A673 (cell line): ENCODE data around the gene TRIAP1. TPM values are rescaled to one million over a fixed set of nuclear protein-coding genes. Genes with fewer than 3 reads are reported as not detected.

Experiments used
- BruUV-seq: library from RNA; stranded (reverse); fragments of 400-500 nt; replicated peaks from 2 replicates; lab custom pipeline; 2021; lab: Mats Ljungman, UMichigan
- CTCF ChIA-PET: fragments of 300-600 bp; sonication (Branson Sonifier 250); formaldehyde crosslinking; loops from one replicate; lab custom pipeline; 2022; ENCODE audit warnings: antibody characterized with exemption; lab: Charles Lee
- POLR2A ChIA-PET: fragments of 300-600 bp; sonication (Branson Sonifier 250); formaldehyde crosslinking; loops from one replicate; lab custom pipeline; 2022; ENCODE audit warnings: antibody characterized with exemption; ENCODE audit not compliant: low non-redundant PET; lab: Charles Lee
- DNase-seq: peaks from one replicate; pipeline ENCODE4 v3.0.0-alpha.2; 2015; ENCODE audit warnings: low spot score
- H3K27ac ChIP-seq: fragments of 200-600 bp; sonication (generic); 2 replicates; pipeline ENCODE4 v1.5.1; 2016; ENCODE audit warnings: mixed run types, low read depth, mild to moderate bottlenecking, mixed read lengths, antibody characterized with exemption, low read length; ENCODE audit not compliant: poor library complexity, severe bottlenecking
- H3K27me3 ChIP-seq: fragments of 200-600 bp; sonication (generic); replicated peaks from 2 replicates; pipeline ENCODE4 v1.6.1; 2017; ENCODE audit warnings: mixed run types, low read depth, mild to moderate bottlenecking, mixed read lengths, antibody characterized with exemption, low read length; ENCODE audit not compliant: insufficient read depth, poor library complexity
- H3K36me3 ChIP-seq: fragments of 200-600 bp; sonication (generic); 2 replicates; pipeline ENCODE4 v1.6.1; 2016; ENCODE audit warnings: mixed run types, mild to moderate bottlenecking, mixed read lengths, antibody characterized with exemption, low read length; ENCODE audit not compliant: insufficient read depth, poor library complexity, severe bottlenecking
- H3K4me1 ChIP-seq: fragments of 200-600 bp; sonication (generic); 2 replicates; pipeline ENCODE4 v1.6.1; 2017; ENCODE audit warnings: mixed run types, mild to moderate bottlenecking, mixed read lengths, antibody characterized with exemption, low read length; ENCODE audit not compliant: insufficient read depth, poor library complexity, severe bottlenecking
- H3K4me3 ChIP-seq: fragments of 200-600 bp; sonication (generic); 2 replicates; pipeline ENCODE4 v1.5.1; 2016; ENCODE audit warnings: low read depth, mixed run types, mild to moderate bottlenecking, mixed read lengths, low read length; ENCODE audit not compliant: poor library complexity, severe bottlenecking
- H3K9me3 ChIP-seq: fragments of 200-600 bp; sonication (generic); 2 replicates; pipeline ENCODE4 v1.6.1; 2016; ENCODE audit warnings: mixed run types, low read depth, mild to moderate bottlenecking, mixed read lengths, antibody characterized with exemption, low read length; ENCODE audit not compliant: poor library complexity, severe bottlenecking
- EZH2 ChIP-seq: fragments of 200-600 bp; sonication (generic); IDR thresholded peaks from 2 replicates; pipeline ENCODE4 v1.6.1; 2017; ENCODE audit warnings: borderline replicate concordance, low read depth, mild to moderate bottlenecking, mixed read lengths, antibody characterized with exemption, low read length; ENCODE audit not compliant: poor library complexity, severe bottlenecking
- intact Hi-C: fragments of 100-400 bp; cut with micrococcal nuclease; formaldehyde crosslinking; loops from one replicate; pipeline ENCODE4 v1.10.0; 2022; ENCODE audit not compliant: unreplicated experiment
- total RNA-seq: library from RNA; stranded (reverse); gene quantifications from 2 replicates; pipeline ENCODE4 v1.2.3, GENCODE V29; 2021
- TF ChIP-seq, protein P1 (sequence below): fragments of 300-800, 200-600 bp; sonication (generic); conservative IDR thresholded peaks from 2 replicates; pipeline ENCODE4 v1.5.1; 2017; ENCODE audit warnings: low read depth, mild to moderate bottlenecking, antibody characterized with exemption, low read length, moderate library complexity, mixed read lengths

TRIAP1 gene
- total RNA-seq, 1 experiment from 2014 or later, result 36.4 TPM

DNA sequence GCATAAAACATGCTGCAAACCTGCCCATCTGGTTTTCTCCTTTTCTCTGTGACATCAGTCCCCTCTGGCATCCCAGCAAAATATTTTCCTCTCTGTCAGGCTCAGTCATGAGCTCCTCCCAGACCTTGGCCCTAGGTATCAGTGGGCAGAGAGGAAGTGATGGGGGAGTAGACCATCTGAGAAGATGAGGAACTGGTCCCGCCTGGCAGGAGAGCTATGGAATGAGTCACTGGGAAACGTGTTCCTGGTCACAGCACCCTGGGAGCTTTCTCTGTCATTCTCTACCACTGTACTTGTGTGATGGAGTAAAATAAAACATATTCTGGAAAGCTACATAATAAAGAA, 28.4 kb upstream of the TRIAP1 start:
- no peak for TF ChIP-seq EZH2

DNA sequence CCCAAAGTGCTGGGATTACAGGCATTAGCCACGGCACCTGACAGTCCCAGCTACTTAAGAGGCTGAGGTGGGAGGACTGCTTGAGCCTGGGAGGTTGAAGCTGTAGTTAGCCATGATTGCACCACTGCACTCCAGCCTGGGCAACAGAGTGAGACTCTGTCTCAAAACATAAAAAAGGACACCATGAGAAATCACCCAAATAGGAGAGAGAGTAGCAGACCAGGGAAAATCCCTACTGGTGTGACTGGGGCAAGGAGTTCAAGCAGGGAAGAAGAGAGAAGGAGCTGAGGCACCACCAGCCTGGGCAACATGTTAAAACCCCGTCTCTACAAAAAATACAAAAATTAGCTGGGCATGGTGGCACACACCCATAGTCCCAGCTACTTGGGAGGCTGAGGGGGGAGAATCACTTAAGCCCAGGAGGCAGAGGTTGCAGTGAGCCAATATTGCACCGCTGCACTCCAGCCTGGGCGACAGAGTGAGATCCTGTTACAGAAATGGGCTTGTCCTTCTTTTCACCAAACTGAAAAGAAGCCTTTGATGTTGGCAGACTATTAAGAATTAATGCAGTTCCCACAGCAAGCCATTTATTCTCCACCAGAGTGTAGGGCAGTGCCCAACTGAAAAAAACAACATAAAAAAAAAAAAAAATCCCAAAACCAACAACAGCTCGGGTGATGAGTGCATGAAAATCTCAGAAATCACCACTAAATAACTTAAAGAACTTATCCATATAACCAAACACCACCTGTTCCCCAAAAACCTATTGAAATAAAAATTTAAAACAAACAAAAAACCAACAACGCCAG, 27.8 kb upstream of the TRIAP1 start:
- CTCF ChIA-PET, result no interaction called here
- intact Hi-C loops, result no loop called here
- H3K36me3 ChIP-seq, result no peaks in the 10 kb centered on the region
- no peaks in the 10 kb centered on the region for H3K27me3 ChIP-seq
- POLR2A ChIA-PET, result interaction anchor here (0.6 kb wide), 1 partner anchor 183 kb away, joined by 3 read pairs; no protein-coding TSS in a partner anchor
- no peak overlapping the region for H3K27ac ChIP-seq
- no TSS peak for BruUV-seq
- peaks cover 9% of the 10 kb centered on the region for H3K4me1 ChIP-seq
- H3K9me3 ChIP-seq, result no peaks in the 10 kb centered on the region
- H3K4me3 ChIP-seq, result no peak overlapping the region
- no peak for TF ChIP-seq EZH2
- TF ChIP-seq, protein P1, sequence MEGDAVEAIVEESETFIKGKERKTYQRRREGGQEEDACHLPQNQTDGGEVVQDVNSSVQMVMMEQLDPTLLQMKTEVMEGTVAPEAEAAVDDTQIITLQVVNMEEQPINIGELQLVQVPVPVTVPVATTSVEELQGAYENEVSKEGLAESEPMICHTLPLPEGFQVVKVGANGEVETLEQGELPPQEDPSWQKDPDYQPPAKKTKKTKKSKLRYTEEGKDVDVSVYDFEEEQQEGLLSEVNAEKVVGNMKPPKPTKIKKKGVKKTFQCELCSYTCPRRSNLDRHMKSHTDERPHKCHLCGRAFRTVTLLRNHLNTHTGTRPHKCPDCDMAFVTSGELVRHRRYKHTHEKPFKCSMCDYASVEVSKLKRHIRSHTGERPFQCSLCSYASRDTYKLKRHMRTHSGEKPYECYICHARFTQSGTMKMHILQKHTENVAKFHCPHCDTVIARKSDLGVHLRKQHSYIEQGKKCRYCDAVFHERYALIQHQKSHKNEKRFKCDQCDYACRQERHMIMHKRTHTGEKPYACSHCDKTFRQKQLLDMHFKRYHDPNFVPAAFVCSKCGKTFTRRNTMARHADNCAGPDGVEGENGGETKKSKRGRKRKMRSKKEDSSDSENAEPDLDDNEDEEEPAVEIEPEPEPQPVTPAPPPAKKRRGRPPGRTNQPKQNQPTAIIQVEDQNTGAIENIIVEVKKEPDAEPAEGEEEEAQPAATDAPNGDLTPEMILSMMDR, result no peak
- DNase-seq, result no peak

More for the DNA sequence above, 28.4 kb upstream of the TRIAP1 start:
- no peak overlapping the region for H3K4me3 ChIP-seq
- H3K27me3 ChIP-seq, result no peaks in the 10 kb centered on the region
- no TSS peak for BruUV-seq
- H3K9me3 ChIP-seq, result no peaks in the 10 kb centered on the region
- H3K36me3 ChIP-seq, result no peaks in the 10 kb centered on the region
- H3K27ac ChIP-seq, result no peak overlapping the region
- peaks cover 9% of the 10 kb centered on the region for H3K4me1 ChIP-seq
- intact Hi-C loops, result no loop called here
- ChIA-PET POLR2A (no interaction called here), CTCF (no interaction called here)
- DNase-seq, result peak; percentile 42

DNA sequence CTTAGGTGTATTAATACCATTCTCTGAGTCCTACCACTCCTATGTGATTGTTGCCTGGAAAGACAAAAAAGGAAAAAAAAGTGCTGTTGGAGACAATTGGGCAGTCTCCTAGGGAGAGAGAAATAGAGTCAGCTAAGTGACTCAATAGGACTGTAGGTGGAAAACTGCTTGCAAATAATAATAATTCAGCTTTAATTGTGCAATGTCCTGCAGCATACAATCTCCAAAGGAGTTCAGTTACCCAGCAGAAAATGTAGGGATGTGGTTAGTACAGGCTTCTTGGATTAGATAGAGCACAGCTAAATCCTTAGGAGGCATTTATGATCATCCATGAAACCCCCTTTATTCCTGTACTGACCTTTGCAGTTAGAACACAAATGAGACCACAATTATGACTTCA, 26.3 kb upstream of the TRIAP1 start:
- Histone ChIP-seq H3K4me3 (no peak overlapping the region), H3K9me3 (no peaks in the 10 kb centered on the region), H3K27ac (no peak overlapping the region), H3K36me3 (peaks cover under 1% of the 10 kb centered on the region), H3K27me3 (no peaks in the 10 kb centered on the region), H3K4me1 (peaks cover 9% of the 10 kb centered on the region)
- POLR2A ChIA-PET, result interaction anchor here (0.5 to 0.6 kb wide), 2 partner anchors 24 to 131 kb away, joined by 5 to 7 read pairs; no protein-coding TSS in a partner anchor
- intact Hi-C loops, result no loop called here
- no TSS peak for BruUV-seq
- CTCF ChIA-PET, result no interaction called here
- no peak for DNase-seq
- no peak for TF ChIP-seq EZH2
- TF ChIP-seq, protein P1, result no peak
